Kidney epithelial cell (primary cell): ENCODE data around the gene MARK3. TPM values are rescaled to one million over a fixed set of nuclear protein-coding genes. Genes with fewer than 3 reads are reported as not detected.

ENCODE experiments used
- DNase-seq: peaks from one replicate; pipeline ENCODE4 v3.0.0-alpha.2; 2010; ENCODE audit warnings: low read depth
- H3K27me3 ChIP-seq: 2 replicates; pipeline ENCODE4 v1.6.0; 2011; ENCODE audit warnings: low read length; ENCODE audit not compliant: control insufficient read depth, insufficient read depth
- H3K36me3 ChIP-seq: 2 replicates; pipeline ENCODE4 v1.5.1; 2011; ENCODE audit warnings: low read length; ENCODE audit not compliant: control insufficient read depth, insufficient read depth
- H3K4me3 ChIP-seq: 2 replicates; pipeline ENCODE4 v1.5.1; 2011; ENCODE audit warnings: low read depth, mild to moderate bottlenecking, control low read depth, low read length
- CTCF ChIP-seq: IDR thresholded peaks from 2 replicates; pipeline ENCODE4 v1.5.1; 2011; ENCODE audit warnings: mild to moderate bottlenecking, moderate library complexity, low read length, control low read depth, inconsistent platforms; ENCODE audit not compliant: insufficient read depth, poor library complexity, severe bottlenecking
- total RNA-seq: library from RNA; depleted of rRNA; stranded (reverse); fragments of >200 nt; gene quantifications from 2 replicates; pipeline ENCODE4 v1.2.3, GENCODE V29; 2015

Gene MARK3
- total RNA-seq, 1 donor from 2014 or later, result 74.1 TPM

GRCh38 chr14:103372017-103372416, 13.2 kb upstream of the MARK3 start:
- no peaks in the 10 kb centered on the region for H3K27me3 ChIP-seq
- H3K4me3 ChIP-seq, result no peak overlapping the region
- TF ChIP-seq CTCF, result no peak
- no peak for DNase-seq
- H3K36me3 ChIP-seq, result no peaks in the 10 kb centered on the region

- DNase-seq, result peak; percentile 73
These were observed 12.5 kb upstream of the MARK3 start for GRCh38 chr14:103372552-103373304.

GRCh38 chr14:103374121-103374520, 11.1 kb upstream of the MARK3 start:
- H3K4me3 ChIP-seq, result no peak overlapping the region
- no peaks in the 10 kb centered on the region for H3K36me3 ChIP-seq
- no peak for TF ChIP-seq CTCF
- no peaks in the 10 kb centered on the region for H3K27me3 ChIP-seq
- no peak for DNase-seq

More at GRCh38 chr14:103372552-103373304, 12.5 kb upstream of the MARK3 start:
- Histone ChIP-seq H3K4me3 (no peak overlapping the region), H3K36me3 (no peaks in the 10 kb centered on the region), H3K27me3 (no peaks in the 10 kb centered on the region)
- TF ChIP-seq CTCF, result no peak

GRCh38 chr14:103377522-103378037, 7.6 kb upstream of the MARK3 start:
- DNase-seq, result no peak
- H3K27me3 ChIP-seq, result no peaks in the 10 kb centered on the region

GRCh38 chr14:103378038-103378854, 7.0 kb upstream of the MARK3 start:
- H3K27me3 ChIP-seq, result no peaks in the 10 kb centered on the region
- no peak for TF ChIP-seq CTCF
- no peaks in the 10 kb centered on the region for H3K36me3 ChIP-seq
- H3K4me3 ChIP-seq, result no peak overlapping the region
- DNase-seq, result no peak

More at GRCh38 chr14:103377522-103378037, 7.6 kb upstream of the MARK3 start:
- H3K4me3 ChIP-seq, result no peak overlapping the region
- TF ChIP-seq CTCF, result no peak
- no peaks in the 10 kb centered on the region for H3K36me3 ChIP-seq
